Testis (tissue), 3 donors: ENCODE data around the gene ITM2C. TPM values are rescaled to one million over a fixed set of nuclear protein-coding genes. Genes with fewer than 3 reads are reported as not detected.

Experiments used
- DNase-seq: peaks from one replicate; pipeline ENCODE4 v3.0.0-alpha.2; 2019
- H3K27ac ChIP-seq, 2 donors: fragments of 200-600 bp; sonication (generic); one replicate each; pipeline ENCODE4 v1.5.1; 2019
- H3K27me3 ChIP-seq: fragments of 200-600 bp; sonication (generic); one replicate; pipeline ENCODE4 v1.5.1; 2019
- H3K36me3 ChIP-seq: fragments of 200-600 bp; sonication (generic); one replicate; pipeline ENCODE4 v1.5.1; 2017; ENCODE audit warnings: low read depth; ENCODE audit errors: missing control alignments
- H3K4me1 ChIP-seq: fragments of 200-600 bp; sonication (generic); one replicate; pipeline ENCODE4 v1.5.1; 2019
- H3K4me3 ChIP-seq, 2 donors: fragments of 200-600 bp; sonication (generic); one replicate each; pipeline ENCODE4 v1.5.1; 2017 to 2019
- H3K9me3 ChIP-seq: fragments of 200-600 bp; sonication (generic); one replicate; pipeline ENCODE4 v1.5.1; 2017
- CTCF ChIP-seq, 3 experiments: fragments of 450-650 bp in 2 of 3; fragments of 200-600 bp in 1 of 3; sonication (generic) in 1 of 3; IDR thresholded peaks; one replicate each; pipeline ENCODE4 v1.5.1; 2016 to 2019; ENCODE audit warnings: antibody characterized with exemption in 3 of 3, mild to moderate bottlenecking in 2 of 3, moderate library complexity in 1 of 3
- POLR2A ChIP-seq: fragments of 450-650 bp; IDR thresholded peaks from one replicate; pipeline ENCODE4 v1.6.1; 2017; ENCODE audit warnings: antibody characterized with exemption, mild to moderate bottlenecking, moderate library complexity
- WGBS, 2 donors: methylation state at CpG; one replicate each; pipeline ENCODE4 v1.1.5; 2018; 5-methylcytosine and 5-hydroxymethylcytosine counted together
- intact Hi-C: fragments of 100-400 bp; cut with DNase I; formaldehyde crosslinking; loops from one replicate; pipeline ENCODE4 v1.15.1; 2023; ENCODE audit warnings: low total_unique reads
- polyA plus RNA-seq: library from polyadenylated mRNA; stranded (reverse); fragments of 350-450 nt; fragmentation: Illumina TruSeq; extraction: RNeasy Lipid Tissue Mini Kit (QIAGEN cat#74804); gene quantifications from one replicate; pipeline ENCODE4 v1.2.3, GENCODE V29; 2014; ENCODE audit warnings: low read depth, low replicate concordance; ENCODE audit not compliant: insufficient read depth
- total RNA-seq, 2 donors: library from RNA; depleted of rRNA; stranded (reverse); fragments of >200 nt; gene quantifications; one replicate each; pipeline ENCODE4 v1.2.3, GENCODE V29; 2016

Gene ITM2C
- total and polyA plus RNA-seq, 3 donors from 2014 or later: 53.7 to 95.7 (median 57.8) TPM

GRCh38 chr2:230909841-230910545, 45.3 kb downstream of the ITM2C start:
- no peak for DNase-seq
- Histone ChIP-seq H3K9me3 (no peaks in the 10 kb centered on the region), H3K36me3 (no peaks in the 10 kb centered on the region), H3K27me3 (no peaks in the 10 kb centered on the region), H3K4me1 (no peaks in the 10 kb centered on the region), H3K27ac (no peak overlapping the region), H3K4me3 (no peak overlapping the region)
- TF ChIP-seq POLR2A (no peak), CTCF (IDR thresholded peaks at IDR 0.05) (no peak)
- intact Hi-C loops: loop anchor here (10.0 kb wide), 1 partner anchor 75 kb away; no protein-coding TSS in a partner anchor
- 91 to 92% methylated on average over 16 to 18 of the region's 18 CpGs for WGBS, 2 donors

GRCh38 chr2:230910546-230911177, 45.9 kb downstream of the ITM2C start:
- H3K4me3 ChIP-seq: no peak overlapping the region
- 94 to 96% methylated on average over 13 of the region's 13 CpGs for WGBS, 2 donors
- intact Hi-C loops: no loop called here
- H3K9me3 ChIP-seq: no peaks in the 10 kb centered on the region
- TF ChIP-seq POLR2A (no peak), CTCF (IDR thresholded peaks at IDR 0.05) (no peak)
- DNase-seq: no peak
- no peaks in the 10 kb centered on the region for H3K36me3 ChIP-seq
- H3K27ac ChIP-seq: no peak overlapping the region
- H3K4me1 ChIP-seq: no peaks in the 10 kb centered on the region
- H3K27me3 ChIP-seq: no peaks in the 10 kb centered on the region

- DNase-seq: no peak
- H3K4me1 ChIP-seq: no peaks in the 10 kb centered on the region
- WGBS, 2 donors: 90 to 98% methylated on average over 5 of the region's 5 CpGs
- intact Hi-C loops: no loop called here
- no peak overlapping the region for H3K27ac ChIP-seq
- H3K9me3 ChIP-seq: no peaks in the 10 kb centered on the region
- no peaks in the 10 kb centered on the region for H3K36me3 ChIP-seq
- no peaks in the 10 kb centered on the region for H3K27me3 ChIP-seq
- no peak for TF ChIP-seq CTCF (IDR thresholded peaks at IDR 0.05)
- no peak for TF ChIP-seq POLR2A
- H3K4me3 ChIP-seq: no peak overlapping the region
Measured at GRCh38 chr2:230912046-230912445, 47.3 kb downstream of the ITM2C start.

- intact Hi-C loops: no loop called here
- no peaks in the 10 kb centered on the region for H3K9me3 ChIP-seq
Measured at GRCh38 chr2:230912724-230913123, 48.0 kb downstream of the ITM2C start.

More at GRCh38 chr2:230912724-230913123, 48.0 kb downstream of the ITM2C start:
- WGBS, 2 donors: 94 to 95% methylated on average over 5 of the region's 5 CpGs
- H3K27ac ChIP-seq: no peak overlapping the region
- no peak overlapping the region for H3K4me3 ChIP-seq
- no peaks in the 10 kb centered on the region for H3K36me3 ChIP-seq
- no peaks in the 10 kb centered on the region for H3K27me3 ChIP-seq
- TF ChIP-seq CTCF (IDR thresholded peaks at IDR 0.05) (no peak), POLR2A (no peak)
- no peaks in the 10 kb centered on the region for H3K4me1 ChIP-seq
- DNase-seq: no peak
